ENCODE data around the gene GPBP1L1.
"Not testable (repeated sequence)": the region's sequence is repeated elsewhere in the genome, so short reads cannot be mapped to it uniquely, and the experiment has no call there.

GPBP1L1 gene

DNA sequence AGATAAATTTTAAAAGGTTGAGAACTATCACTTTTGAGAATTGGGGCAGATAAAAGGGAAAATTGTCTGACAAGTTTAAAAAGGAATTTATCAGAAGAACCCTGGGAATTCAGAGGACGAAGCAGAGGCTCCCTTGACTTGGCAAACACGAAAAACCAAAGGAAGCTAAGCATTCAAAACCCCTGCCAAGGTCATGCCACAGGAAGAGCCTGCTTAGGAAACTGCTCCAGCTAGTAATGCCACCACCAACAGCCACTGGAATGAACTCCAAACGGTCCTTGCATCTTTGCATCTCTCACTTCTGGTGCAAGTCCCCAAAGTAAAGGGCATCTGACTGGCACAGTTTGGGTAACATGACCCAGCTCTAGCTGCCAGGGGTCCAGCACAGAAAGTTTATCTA lies 7.2 kb downstream of the GPBP1L1 start:
- DNase-seq (ENCODE audit: low read depth) = no peak
- TF ChIP-seq, protein P1, sequence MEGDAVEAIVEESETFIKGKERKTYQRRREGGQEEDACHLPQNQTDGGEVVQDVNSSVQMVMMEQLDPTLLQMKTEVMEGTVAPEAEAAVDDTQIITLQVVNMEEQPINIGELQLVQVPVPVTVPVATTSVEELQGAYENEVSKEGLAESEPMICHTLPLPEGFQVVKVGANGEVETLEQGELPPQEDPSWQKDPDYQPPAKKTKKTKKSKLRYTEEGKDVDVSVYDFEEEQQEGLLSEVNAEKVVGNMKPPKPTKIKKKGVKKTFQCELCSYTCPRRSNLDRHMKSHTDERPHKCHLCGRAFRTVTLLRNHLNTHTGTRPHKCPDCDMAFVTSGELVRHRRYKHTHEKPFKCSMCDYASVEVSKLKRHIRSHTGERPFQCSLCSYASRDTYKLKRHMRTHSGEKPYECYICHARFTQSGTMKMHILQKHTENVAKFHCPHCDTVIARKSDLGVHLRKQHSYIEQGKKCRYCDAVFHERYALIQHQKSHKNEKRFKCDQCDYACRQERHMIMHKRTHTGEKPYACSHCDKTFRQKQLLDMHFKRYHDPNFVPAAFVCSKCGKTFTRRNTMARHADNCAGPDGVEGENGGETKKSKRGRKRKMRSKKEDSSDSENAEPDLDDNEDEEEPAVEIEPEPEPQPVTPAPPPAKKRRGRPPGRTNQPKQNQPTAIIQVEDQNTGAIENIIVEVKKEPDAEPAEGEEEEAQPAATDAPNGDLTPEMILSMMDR (IDR thresholded peaks at IDR 0.05; ENCODE audit: low read depth, low read length, missing control alignments) = no peak
- no peak overlapping the region for H3K4me3 ChIP-seq (ENCODE audit: low read depth, low read length)

DNA sequence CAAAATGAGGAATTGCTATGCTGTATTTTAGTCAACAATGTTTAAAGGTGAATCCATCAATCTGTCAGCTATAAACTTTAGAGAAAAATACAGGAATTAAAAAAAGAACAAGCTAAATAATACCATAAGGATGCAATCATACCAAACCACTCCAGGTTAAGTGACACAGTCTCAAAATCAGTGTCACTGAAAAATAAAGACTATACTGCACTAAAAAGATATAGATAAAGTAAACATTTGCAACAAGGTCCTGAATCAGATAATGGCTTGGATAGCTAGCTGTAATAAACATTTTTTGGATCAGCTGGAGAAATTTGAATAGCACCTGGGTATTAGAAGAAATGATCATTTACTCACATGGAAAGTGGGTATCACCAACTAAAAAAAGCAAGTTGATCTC lies 7.8 kb downstream of the GPBP1L1 start:
- no peak for DNase-seq (ENCODE audit: low read depth)
- TF ChIP-seq, protein P1 (IDR thresholded peaks at IDR 0.05; ENCODE audit: low read depth, low read length, missing control alignments) = no peak
- no peak overlapping the region for H3K4me3 ChIP-seq (ENCODE audit: low read depth, low read length)

DNA sequence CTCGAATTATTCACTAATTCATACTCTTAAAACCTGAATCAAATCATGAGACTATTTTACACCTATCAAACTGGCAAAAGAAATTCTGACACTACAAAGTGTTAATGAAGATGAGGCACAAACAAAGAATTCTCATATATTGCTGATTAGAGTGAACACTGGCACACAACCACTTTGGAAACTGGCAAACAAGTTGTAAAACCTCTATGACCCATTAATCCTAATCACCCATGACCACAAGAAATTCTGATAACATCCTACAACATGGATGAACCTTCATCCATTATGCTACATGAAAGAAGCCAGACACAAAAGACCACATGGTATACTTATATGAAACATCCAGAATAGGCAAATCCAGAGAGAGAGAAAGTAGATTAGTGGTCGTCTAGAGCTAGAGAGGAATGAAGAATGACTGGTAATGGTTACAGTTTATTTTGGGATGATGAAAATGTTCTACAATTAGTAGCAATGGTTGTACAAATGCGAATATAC lies 8.5 kb downstream of the GPBP1L1 start:
- TF ChIP-seq, protein P1 (IDR thresholded peaks at IDR 0.05; ENCODE audit: low read depth, low read length, missing control alignments) = no peak
- H3K4me3 ChIP-seq (ENCODE audit: low read depth, low read length) = no peak overlapping the region
- no peak for DNase-seq (ENCODE audit: low read depth)

DNA sequence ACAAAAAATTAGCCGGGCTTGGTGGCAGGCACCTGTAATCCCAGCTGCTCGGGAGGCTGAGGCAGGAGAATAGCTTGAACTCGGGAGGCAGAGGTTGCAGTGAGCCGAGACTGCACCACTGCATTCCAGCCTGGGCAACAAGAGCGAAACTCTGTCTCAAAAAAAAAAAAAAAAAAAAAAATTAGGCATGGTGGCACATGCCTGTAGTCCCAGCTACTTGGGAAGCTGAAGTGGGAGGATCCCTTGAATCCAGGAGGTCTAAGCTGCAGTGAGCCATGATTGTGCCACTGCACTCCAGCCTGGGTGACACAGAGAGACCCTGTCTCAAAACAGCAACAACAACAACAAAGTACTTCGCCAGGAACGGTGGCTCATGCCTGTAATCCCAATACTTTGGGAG lies 9.8 kb downstream of the GPBP1L1 start:
- not testable (repeated sequence) for DNase-seq (ENCODE audit: low read depth); H3K4me3 ChIP-seq (ENCODE audit: low read depth, low read length)

GRCh38 chr1:45674478-45674877 lies 11.9 kb downstream of the GPBP1L1 start:
- DNase-seq (ENCODE audit: low read depth) = no peak
- no peak overlapping the region for H3K4me3 ChIP-seq (ENCODE audit: low read depth, low read length)
- TF ChIP-seq, protein P1 (IDR thresholded peaks at IDR 0.05; ENCODE audit: low read depth, low read length, missing control alignments) = no peak

DNA sequence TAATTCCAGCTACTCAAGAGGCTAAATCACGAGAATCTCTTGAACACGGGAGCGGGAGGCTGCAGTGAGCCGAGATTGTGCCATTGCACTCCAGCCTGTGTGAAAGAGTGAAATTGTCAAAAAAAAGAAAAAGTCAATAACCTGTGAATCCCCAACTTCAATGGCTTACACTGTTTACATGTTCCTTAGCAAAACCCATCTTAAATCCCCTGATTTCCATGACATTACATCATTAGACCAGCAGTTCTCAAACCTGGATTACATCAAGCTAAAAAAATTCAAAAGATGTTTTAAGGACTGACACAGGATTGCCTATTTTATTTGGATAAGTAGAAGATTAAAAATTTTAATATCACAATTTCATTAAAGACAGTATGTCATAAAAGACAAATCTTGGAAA lies 12.4 kb downstream of the GPBP1L1 start:
- DNase-seq (ENCODE audit: low read depth) = no peak
- TF ChIP-seq, protein P1 (IDR thresholded peaks at IDR 0.05; ENCODE audit: low read depth, low read length, missing control alignments) = no peak
- no peak overlapping the region for H3K4me3 ChIP-seq (ENCODE audit: low read depth, low read length)

- no peak overlapping the region for H3K4me3 ChIP-seq (ENCODE audit: low read depth, low read length)
- DNase-seq (ENCODE audit: low read depth) = no peak
- TF ChIP-seq, protein P1 (IDR thresholded peaks at IDR 0.05; ENCODE audit: low read depth, low read length, missing control alignments) = no peak
Measured at GRCh38 chr1:45669859-45670655, 16.3 kb downstream of the GPBP1L1 start.

Measured in GM12864 (cell line).